Islet precursor cell (in vitro differentiated cells): ENCODE measurements around the gene NCK2.

ENCODE experiments used
- DNase-seq: peaks from one replicate; pipeline ENCODE4 v3.0.0-alpha.2; 2018

The NCK2 gene

DNA sequence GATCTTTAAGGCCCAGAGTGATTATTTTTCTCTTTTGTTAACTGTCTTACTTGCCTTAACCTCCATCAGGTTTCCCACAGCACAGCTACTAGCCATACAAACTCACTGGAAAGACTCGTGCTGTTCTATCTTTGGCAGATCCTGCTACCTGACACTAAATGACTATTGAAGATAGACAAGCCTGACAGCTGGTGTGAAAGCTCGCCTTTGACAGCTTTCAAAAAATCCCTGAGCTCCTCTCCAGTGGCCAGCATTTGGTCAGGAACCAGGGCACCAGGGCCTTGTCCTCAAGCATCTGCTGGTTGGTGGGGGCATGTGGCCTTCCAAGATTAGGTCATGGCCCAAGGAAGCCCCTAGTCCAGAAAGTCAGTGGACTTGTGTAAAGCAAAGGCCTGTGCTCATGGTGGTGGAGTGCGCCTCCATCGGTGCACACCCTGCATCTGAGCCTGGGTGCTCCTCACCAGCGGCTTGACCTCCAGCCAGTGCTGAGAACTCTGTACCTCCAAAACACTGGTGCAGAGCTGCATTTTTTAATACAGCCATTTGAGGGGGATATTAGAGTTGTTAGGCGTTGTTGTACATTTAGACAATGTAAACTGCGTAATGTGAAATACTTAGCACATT, 158.5 kb downstream of the NCK2 start:
- no peak for DNase-seq

DNA sequence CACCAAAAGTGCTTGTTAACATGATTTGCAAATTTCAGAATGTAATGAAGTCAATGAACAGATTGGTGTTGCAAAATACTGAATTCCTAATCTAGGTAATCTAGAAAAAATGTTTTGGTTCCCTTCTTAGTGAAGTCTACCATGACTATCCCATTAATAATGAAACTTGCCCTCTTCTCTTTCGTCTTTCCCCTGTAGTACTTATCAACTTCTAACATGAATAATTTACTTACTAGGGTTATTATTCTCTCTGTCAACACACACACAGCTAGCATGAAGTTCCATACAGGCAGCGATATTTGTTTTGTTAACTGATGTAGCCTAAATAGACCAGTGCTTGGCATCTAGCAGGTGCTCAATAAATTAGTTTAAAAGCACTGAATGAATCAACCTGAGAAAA, 160.2 kb downstream of the NCK2 start:
- no peak for DNase-seq

DNA sequence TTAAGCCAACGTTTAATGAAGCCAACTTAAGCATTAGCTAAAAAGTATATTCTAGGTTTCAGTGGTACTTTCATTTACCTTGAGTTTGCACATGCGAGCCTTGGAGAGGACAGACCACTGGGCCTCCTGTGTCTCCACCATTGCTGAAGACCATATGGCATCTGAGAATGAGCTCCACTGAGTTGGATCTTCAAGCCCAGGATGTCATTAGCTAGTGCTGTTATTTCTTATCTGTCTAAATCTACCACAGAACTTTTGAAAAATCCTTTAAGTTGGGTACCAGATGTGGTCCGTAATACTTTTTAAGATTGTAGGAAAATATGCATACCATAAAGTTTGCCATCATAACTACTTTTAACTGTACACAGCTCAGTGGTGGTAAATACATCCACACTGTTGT, 161.8 kb downstream of the NCK2 start:
- no peak for DNase-seq

DNA sequence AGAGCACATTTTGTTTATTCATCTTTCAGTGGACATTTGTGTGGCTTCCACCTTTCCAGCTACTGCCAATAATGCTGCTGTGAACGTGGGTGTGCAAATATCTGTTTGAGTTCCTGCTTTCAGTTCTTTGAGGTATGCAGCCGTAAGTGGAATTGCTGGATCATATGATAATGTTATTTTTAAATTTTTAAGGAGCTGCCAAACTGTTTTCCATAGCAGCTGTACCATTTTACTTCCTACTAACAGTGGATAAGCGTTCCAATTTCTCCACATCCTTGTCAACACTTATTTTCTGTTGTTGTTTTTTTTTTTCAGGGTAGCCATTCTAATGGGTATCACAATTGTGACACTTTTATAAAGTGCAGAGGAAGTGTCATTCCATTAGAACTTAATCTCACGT, 162.5 kb downstream of the NCK2 start:
- DNase-seq = no peak

DNA sequence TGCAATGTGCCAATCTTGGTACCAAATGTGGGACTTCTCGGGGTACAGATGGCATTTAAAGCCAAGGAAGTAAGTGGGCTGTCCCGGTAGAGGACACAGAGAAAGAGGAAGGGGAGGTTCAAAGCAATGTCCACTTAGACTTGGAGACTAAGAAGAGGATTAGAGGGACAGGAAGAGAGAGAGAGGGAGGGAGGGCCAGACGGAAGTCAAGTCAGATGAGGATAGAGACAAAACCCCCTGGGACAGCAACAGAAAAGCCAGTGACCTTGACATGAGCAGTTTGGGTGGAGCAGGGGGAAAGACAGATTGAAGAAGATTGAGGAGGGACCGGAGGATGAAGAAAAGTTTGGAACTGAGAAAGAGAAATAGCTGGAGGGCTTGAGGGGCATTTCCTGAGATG, 164.5 kb downstream of the NCK2 start:
- no peak for DNase-seq

DNA sequence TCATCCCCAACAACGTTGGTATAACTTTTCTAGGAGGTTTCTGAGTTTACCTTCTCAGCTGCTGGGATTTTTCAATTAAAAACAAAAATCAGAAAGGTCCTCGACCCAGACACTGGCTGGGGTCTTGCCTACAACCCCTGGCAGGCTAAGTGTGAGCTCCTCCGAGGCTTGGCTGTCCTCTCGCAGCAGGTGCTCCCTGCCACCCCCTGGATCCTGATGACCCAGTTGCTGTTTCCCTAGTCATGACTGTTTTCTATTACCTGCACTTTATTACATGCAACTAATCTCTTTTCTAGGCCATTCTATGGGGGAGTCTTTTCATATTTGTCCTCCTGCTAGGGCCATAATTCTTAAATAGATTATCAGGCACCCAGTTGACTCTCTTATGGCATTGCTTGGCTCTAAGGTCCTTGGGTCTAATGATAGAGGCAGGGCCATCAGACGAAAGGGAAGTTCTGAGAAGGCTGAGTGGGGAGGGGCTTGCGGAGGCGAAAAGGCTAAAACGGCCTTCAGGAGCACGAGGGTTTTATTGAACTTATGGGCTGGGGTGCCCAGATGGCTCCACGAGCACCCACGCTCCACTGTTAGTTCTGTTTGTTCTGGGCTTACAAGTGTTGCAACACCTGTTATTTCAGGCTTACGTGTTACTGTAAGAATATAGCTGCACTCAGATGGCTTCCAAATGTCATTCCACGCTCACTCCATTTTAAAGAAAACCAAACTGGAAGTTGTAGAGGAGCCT, 166.0 kb downstream of the NCK2 start:
- no peak for DNase-seq

DNA sequence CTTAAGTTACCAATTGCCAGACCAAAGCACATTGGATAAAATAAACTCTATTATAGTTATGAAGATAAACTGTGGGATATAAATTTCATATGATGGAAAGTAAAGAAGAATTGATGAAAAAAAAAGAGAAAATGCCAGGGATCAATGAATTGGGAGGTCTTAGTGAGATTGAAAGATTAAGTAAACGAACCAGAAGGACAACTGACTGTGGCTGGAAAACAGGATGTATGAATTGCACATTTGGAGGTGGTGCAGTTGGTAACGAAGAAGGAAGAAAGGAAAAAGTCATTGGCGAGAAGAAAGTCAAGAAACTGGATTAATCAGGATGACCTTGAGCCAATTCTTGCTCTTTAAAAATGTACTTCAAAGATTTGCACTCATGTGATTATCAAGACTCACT, 166.7 kb downstream of the NCK2 start:
- no peak for DNase-seq

DNA sequence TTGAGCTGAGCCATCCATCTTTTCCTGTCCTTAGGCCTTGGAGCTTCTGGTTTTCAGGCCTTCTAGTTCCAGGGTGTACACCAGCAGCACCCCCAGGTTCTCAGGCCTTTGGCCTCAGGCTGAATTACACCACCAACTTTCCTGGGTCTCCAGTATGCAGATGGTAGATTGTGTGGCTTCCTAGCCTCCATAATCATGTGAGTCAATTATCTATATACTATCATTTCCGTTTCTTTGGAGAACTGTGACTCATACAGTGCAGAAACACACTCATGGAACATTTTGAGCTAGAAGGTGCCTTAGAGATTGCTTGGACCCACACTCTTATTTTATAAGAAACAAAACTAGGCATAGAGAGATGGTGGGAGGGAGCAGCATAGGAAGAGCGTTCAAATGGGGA, 167.4 kb downstream of the NCK2 start:
- no peak for DNase-seq

DNA sequence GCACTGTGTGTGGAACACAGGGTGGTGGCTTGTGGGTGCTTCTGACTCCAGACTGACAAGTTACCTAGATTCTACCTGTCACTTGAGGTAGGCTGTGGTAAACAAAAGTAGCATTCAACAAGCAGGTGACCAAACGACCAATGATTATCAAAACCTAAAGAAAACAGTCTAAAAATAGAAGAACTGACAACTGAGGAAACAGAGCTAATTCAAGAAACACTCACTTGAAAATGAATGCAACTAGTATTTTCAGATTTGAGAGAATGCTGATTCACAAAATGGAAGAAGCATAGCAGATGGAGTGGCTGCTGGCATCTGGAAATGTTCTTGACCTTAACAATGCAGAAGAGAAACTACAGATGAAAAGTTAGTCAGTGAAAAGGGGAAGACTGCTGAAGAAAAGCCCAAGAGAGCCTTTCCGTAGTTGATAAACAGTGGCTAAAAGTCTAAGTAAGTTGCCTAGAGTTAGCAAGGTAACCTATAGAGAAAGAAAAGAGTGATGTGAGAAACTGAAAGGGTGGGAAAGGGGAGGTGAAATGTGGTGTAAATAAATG, 170.4 kb downstream of the NCK2 start:
- DNase-seq = no peak

DNA sequence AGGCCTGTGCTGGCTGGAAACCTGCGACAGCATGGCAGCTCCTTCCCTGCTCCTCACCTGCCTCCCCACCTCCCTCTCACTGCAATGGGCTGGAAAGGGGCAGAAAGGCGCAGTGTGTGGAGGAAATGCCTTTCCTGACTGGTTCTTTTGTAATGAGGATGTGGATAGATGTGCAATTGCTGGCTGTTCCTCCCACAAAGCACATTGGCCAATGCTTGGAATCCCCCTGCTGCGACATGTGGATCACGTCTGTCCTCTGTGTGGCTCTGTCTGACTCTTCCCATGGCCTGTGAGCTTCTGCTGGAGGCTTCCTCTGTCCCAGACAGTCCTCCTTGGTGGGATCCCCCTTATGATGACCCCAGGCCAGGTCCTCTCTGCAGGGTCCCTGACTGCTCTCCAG, 172.5 kb downstream of the NCK2 start:
- peak; percentile 22 for DNase-seq

DNA sequence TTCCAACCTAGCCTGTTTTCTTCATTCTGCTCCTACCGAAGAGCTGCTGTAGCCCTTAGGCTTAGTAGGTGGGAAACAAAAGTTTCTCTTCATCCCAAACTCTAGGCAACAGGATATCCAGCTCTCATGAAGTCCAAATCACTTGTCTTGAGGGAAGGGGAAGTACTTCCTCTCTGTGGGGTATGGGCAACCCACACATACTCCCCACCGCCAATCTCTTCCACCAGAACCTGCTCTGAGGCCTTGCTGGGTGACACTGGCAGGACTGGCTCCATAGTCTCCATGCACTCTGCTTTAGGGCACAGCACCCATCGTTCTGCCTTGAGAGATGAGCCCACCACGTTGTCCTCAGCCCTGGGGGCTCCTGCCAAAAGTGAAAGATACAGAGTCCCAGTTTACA, 173.0 kb downstream of the NCK2 start:
- peak; percentile 19 for DNase-seq

DNA sequence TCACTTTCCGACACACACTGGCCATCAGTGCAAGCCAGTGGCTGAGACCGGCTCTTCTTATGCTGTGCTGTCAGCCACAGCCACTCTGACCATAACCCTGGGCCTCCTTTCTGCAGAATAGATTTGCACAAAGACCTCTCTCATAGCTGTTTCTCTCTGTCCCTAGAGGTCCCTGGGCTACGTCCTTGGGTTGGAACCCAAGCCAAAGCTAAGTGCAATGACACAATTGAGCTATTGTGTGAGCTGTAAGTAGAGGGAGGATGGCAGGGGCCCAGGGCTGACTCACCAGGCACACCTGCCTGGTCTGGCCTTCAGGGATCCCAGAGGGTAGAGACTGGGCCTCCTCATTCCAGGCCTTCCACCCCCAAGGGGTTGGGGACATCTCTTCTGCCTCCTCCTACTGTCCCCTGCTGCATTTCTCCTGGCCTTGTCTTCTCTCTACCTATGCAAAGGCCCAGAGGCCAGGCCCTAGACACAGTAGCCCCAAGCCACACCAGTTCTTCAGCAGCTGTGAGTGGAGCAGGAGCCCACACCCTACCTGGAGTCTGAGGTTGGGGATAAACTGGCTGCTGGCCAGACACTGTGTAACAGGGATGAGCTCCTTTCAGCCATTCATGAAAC, 174.6 kb downstream of the NCK2 start:
- DNase-seq = peak; percentile 90

DNA sequence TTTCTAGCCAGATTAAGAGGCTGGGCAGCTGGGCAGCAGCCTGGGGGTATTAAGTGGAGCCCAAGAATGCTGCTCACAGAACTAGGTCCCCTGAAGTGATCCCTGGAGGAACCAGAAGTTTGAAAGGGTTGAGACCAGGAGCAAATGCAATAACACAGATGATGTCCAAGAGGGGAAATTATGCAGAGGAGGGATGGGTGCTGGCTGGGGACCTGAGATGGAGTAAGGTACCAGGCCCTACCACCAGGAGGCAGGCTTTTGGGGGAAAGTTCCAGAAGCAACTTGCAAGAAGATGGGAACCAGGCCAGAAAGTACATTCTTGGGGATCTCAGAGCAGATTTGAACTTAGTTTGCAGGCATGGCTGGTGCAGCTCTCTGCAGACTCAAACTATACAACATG, 175.1 kb downstream of the NCK2 start:
- DNase-seq = peak; percentile 56

DNA sequence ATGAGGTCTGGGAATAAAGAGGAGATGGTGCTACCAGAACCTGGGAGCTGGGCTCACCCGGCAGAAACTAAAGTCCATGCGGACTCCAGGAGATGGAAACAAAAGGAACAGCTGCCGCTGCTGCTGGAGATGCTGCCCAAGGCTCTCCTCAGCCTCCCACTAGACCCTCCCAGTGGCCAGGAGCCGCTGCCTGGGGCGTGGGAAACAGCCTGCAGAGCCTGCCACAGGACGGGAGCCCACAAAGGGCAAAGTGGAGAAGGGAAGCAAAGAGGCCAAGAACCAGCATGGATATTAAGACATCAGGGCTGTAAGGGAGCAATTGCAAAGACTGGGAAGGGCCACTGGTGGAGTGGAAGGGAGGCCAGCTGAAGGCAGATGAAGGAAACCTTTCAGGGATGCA, 179.6 kb downstream of the NCK2 start:
- no peak for DNase-seq

DNA sequence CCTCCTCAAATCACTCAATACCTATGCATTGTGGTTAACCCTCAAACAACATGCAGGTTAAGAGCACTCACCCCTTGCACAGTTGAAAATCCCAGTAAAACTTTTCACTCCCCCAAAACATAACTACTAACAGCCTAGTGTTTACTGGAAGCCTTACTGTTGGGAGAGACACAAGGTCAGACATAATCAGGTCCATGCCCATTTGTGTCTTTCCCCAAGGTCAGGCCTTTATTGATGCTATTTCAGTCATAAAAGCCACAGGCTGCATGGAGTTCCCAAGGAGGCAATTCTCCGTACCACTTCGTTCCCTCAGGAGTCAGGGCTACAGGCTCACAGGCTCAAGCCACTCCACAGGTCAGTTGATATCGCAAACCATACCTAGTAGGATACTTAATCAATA, 180.2 kb downstream of the NCK2 start:
- DNase-seq = peak; percentile 16

DNA sequence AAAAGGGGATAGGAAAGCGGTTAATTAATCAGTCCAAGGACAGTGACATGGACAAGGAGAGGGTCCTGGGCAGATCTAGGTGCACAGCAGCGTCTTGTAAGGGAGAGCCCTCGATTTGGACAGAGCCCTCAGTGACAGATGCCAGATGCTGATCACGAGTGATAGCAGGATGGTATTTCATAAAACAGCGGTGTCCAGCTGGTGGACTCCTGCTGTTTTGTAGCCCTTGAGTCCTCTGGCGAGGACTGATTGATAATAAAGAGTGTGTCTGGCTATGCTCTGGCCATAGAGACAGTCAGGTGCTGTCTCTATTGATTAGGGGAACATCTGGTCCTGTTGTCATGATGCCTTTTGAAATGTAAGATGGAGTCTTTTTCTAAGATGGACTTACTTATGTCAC, 180.7 kb downstream of the NCK2 start:
- DNase-seq = peak; percentile 24

DNA sequence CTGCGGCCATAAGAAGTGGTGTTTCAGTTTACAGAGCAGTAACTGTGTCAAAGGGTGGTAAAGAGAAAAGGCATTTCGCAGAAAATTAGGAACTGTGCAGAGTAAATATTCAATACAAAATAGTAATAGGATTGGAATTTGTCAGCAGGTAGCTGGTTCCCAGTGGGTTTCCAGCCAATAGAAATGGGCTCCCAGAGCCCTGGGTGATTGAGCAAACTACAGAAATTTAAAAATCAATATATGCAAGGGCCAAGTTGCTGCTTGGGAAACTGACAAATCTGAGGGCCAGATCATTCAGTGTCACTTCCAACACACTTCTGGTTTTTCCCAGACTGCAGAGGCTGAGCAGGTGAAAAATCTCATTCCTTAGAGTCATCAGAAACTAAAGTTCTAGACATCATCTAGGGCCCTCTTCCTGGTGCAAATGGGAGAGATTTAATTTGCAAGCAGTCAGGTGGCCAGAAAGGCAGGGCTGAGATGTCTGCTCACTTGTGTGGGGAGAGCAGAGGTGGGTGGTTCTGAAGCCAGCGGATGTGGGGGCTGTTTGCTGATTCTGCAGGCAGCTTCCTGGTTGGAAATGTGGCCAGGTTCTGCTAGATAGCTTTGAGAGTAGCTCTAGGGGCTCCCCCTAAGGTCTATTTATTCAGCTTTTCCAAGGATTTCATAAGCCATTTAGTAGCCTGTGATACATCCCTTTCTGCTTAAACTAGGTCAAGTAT, 182.4 kb downstream of the NCK2 start:
- DNase-seq = peak; percentile 20

DNA sequence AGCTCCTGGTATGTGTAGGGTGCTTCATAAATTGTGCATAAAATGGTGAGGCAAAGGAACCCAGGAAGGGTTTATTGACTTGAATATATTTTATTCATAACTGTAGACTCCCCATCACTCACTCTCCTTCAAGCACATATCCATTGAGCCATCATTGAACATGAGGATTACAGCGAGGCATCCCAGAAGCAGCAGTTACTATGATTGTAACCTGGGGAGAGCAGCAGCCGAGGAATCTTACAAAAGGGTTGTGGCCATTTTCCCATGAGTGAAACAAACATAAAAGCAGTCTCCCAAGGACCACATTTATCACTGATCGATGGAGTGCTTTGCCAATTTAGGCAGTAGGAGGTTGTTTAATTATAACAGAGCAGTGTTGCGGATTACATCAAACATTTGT, 183.4 kb downstream of the NCK2 start:
- DNase-seq = no peak

DNA sequence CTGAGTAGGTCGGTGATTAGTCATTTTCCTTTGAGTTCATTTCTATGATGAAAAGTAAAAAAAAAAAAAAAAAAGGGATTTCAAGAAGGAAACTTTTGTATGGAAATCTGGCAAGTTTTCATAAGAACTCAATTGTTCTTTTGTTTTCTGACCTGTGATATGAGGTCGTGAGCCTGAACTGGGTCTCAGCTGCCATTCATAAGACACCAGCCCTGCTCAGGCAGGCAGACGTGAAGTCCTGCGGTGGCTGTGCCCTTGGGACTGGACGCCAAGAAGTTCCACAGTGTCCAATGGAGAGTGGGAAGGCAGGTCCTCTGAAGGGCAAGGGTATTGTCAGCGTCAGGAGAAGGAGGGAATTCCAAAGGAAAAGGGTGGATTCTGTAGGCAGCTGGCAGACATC, 183.9 kb downstream of the NCK2 start:
- peak; percentile 16 for DNase-seq

DNA sequence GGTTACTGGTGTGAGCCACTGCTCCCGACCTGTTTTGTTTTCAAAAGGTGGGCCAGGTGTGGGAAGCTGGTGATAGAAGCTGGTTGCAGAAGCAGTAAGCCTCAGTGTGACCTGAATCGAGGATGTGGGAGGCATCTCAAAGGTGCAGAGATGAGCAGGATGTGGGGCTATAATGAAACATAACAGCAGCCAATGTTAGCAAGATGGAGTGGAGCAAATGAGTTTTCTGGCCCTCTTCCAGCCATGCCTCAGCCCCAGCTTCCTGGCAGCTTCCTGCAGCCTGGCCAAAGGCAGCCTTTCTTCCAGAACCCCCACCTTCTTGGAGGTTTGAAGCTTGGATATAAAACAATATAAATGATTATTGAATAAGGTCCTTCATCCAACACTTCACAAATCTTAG, 184.8 kb downstream of the NCK2 start:
- peak; percentile 30 for DNase-seq

DNA sequence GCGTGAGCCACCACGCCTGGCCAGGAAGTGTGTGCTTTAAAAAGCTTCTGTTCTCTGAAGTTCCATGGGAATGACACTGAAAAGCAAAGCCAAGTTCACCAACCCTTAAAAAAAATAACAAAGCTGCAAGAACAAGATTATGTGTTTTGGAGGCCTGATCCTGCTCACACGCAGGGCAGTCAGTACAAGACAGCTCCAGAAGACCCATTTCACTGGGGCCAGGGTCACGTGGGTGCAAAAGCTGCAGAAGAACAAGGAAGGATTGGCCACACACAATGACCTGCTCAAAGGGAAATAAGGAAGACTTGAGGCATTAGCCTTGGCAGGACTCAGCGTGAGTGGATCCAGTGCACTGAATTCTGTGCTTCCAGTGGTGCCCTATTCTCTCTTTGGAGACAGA, 187.9 kb downstream of the NCK2 start:
- no peak for DNase-seq

DNA sequence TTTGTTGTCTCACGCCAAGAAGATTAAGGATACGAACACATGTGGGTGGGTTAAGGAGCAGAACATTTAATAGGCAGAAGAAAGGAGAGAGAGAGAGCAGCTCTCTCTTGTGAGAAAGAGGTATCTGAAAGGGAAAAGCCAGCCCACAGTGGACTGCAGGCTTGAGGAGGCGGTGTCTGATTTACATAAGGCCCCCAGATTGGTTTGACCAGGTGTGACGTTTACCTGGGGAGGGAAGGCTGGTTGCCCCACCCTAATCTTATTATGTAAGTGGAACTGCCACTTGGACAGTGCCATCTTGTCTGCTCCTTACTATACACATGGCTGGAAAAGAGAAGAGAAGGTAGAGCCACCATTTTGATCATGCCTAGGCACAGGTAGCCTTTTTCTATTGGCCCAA, 189.2 kb downstream of the NCK2 start:
- no peak for DNase-seq

DNA sequence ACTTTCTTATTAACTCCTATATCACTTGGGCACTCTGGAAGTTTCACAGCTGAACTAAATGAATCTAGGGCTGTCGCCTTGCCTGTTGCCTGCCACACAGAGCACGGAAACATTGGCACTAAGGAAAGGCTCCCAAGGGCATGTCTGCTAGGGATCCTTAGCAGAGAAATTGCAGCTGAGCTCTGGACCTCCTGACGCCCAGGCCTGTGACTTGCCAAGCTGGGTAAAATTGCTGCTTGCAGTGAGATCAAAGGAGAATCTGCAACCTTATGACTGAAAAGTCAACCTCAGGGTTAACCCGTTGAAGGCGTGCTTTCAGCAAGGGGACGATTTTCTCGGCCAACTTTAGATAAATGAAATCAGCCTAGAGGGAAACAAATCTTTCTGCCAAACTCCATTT, 189.8 kb downstream of the NCK2 start:
- no peak for DNase-seq

DNA sequence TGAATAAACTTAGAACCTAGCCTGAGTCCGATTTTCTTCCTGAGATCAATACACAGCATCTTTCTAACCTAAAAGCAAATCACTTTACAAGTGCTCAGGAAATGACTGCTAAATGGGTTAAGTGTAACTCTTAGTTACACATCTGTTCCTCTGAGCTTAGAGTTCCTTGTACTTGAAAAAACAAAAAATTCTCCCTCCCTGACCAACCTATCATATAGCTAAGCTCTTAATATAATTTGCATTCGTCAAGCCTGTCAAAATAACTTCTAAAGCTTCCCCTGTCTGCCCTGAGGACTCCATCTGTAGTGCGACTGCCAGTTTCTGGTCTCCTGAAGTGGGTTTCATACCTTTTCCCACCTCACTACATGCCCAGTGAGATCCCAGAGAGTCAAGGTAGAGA, 190.4 kb downstream of the NCK2 start:
- DNase-seq = no peak
